T-helper 2 cell (primary cell): ENCODE measurements around the gene KIF26A.

Source experiments
- DNase-seq, 5 experiments: peaks; one replicate each; pipeline versions ENCODE4 v3.0.0 to v3.0.0-alpha.2; 2012 to 2022

The KIF26A gene

DNA sequence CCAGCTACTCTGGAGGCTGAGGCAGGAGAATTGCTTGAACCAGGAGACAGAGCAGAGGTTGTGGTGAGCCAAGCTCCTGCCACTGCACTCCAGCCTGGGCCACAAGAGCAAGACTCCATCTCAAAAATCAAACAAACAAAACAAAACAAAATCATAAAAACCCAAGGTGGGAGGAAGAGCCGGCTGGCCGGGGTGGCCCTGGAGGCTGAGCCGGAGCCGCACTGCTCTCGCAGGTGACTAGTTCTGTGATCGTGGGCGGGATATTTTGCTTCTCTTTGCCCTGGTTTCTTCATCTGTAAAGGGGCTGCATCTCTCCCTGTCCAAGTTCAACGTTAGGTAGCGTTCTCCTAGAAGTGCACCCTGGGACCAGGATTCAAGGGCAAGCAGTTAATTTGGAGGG, 73.4 kb downstream of the KIF26A start:
- no peak for DNase-seq

GRCh38 chr14:104212206-104213095, 74.1 kb downstream of the KIF26A start:
- no peak for DNase-seq

- no peak for DNase-seq
These were observed 75.1 kb downstream of the KIF26A start for GRCh38 chr14:104213301-104214034.

DNA sequence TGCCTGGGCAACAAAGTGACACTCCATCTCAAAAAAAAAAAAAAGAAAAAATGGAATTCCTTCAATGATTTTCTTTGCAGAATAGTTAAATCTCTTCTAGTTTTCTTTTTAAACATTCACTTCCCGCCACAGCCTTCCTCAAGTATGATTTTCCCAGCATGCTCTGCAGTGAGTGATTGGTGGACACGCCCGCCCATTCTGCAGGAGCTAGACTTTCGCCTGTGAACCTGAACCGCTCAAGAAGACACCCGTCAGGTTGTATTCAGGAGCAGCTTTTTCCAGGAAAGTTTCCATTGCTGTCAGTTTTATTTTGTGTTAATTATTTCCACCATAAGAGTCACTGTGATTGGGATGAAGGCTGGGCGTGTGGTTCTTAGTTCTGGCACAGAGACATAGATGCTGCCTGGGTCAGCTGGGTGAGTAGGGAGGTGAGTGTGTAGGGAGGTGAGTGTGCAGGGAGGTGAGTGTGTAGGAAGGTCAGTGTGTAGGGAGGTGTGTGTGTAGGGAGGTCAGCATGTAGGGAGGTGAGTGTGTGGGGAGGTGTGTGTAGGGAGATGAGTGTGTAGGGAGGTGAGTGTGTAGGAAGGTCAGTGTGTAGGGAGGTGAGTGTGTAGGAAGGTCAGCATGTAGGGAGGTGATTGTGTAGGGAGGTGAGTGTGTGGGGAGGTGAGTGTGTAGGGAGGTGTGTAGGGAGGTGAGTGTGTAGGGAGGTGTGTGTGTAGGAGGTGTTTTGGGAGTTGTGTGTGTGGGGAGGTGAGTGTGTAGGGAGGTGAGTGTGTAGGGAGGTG, 76.2 kb downstream of the KIF26A start:
- DNase-seq = no peak

DNA sequence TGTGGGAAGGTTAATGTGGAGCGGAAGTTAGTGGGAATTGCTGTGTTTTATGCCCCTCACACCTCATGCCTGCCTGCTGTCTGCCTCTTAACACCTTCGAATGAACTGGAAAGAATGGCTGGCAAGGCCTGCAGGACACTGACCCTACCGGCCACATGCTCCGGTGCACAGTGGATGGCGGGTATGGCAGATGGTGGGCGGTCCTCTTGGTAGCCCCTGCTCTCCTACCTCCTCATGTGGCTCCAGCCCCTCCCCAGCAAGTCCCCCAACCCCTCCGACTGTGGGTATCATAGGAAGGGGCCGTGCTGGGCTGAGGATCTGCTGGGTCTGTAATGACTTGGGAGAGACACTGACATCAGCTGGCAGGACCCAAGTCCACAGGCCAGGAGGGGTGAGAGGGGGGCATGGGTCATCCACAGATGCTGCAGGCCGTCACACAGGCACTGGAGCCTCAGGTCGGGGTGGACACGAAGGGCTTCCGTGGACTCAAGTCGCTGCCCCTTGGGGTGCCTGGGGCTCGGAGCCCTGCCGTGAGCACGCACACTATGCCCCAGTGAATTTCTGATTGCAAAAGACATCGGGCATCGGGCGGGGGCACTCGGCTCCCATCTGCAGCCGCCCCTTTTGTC, 77.4 kb downstream of the KIF26A start:
- no peak for DNase-seq

- no peak for DNase-seq
These were observed 78.1 kb downstream of the KIF26A start for GRCh38 chr14:104216457-104216856.

- DNase-seq = no peak
These were observed 79.3 kb downstream of the KIF26A start for GRCh38 chr14:104217486-104218360.

DNA sequence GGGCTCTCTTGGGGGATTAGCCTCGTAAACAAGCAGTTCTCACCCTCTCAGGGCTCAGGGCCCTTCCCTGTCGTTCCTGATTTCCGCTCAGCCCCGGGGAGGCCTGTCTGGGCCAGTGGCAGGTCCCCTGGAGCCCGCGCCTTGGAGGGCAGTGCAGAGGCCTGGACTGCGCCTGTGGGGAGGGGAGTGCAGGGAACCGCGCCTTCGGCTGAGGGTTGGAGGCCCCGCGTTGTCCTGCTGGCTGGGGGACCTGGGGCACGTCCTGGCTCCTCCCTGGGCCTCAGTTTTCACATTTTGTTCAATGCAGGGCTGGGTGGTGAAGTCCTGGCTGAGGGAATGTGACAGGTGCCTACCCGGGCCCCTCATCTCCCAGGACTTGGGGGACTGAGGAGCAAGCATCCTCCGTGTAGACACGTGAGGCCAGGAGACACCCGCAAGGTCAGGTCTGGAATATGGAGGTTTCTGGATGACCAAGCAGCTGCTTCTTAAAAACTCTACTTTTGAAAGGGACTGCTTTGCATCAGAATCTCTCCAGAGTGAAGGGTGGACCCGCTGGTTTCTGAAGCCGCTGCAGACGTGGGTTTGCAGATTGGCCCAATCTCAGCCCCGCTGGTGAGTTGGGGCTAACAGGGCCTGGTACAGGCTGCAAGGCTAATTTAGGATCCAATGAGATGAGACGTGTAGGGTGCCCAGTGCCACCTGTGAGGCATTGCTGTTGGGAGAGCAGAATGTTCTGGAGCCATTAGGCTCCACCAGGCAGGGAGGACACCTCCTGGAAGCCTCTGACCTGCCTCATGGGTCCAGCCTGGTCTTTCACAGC, 80.2 kb downstream of the KIF26A start:
- DNase-seq = no peak

- DNase-seq = peak in 1 of 5 experiments; percentile 2
These were observed 81.4 kb downstream of the KIF26A start for GRCh38 chr14:104219731-104220214.

GRCh38 chr14:104220215-104221070, 82.1 kb downstream of the KIF26A start:
- DNase-seq = no peak

GRCh38 chr14:104221071-104221625, 82.8 kb downstream of the KIF26A start:
- peak in 1 of 5 experiments; percentile 1 for DNase-seq

GRCh38 chr14:104221636-104222369, 83.4 kb downstream of the KIF26A start:
- peak in 1 of 5 experiments; percentile 4 for DNase-seq

- peak in 1 of 5 experiments; percentile 3 for DNase-seq
These were observed 84.1 kb downstream of the KIF26A start for GRCh38 chr14:104222396-104223036.

DNA sequence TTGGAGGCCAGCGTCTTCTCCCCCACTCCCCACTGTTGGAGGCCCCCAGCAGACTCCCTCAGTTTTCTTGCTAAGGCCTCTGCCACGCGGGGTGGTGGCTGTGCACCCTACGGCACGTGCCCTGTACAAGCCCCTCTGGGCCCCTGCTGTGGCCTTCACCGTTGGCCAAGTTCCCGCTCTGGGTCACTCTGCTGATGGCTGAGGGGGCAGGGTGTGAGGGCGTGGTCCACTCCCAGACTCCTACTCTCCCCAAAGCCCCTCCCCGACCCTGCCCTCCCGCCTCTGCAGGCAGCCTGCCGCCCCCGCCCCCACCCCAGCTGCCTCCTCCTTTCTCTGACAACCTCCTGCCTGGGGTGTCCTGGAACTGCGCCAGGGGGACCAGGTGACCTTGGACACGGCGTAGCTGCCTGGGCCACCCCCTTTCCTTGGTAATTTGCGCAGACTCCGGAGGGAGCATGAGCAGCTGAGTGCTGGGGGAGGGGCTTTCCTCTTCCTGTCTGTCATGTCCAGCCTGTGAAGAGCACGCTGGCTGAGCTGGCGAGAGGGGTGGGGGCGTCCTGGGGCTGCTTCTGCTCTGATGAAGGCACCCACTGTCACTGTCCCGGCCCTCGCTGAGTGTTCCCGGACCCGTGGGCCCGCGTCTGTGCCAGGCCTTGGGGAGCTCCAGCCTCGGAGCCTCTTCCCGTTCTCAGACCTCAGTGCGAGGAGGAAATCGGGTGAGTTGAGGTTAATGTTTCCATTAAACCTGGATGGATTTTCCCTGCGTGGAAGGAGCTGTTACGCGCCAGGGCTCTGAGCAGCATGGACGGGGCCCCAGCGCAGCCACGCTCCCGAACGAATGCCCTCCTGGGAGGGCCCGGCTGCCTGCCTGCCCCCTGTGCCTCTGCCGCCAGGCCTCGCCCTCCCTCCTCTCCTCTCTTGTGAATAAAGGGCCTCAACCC, 85.0 kb downstream of the KIF26A start:
- DNase-seq = no peak

GRCh38 chr14:104224131-104224505, 85.7 kb downstream of the KIF26A start:
- no peak for DNase-seq

- DNase-seq = no peak
These were observed 86.3 kb downstream of the KIF26A start for GRCh38 chr14:104224506-104225277.
